ENCODE measurements around the gene PCGF1. TPM values are rescaled to one million over a fixed set of nuclear protein-coding genes. Genes with fewer than 3 reads are reported as not detected.
A peak's percentile ranks its signal among the peaks of the same experiment; 100 is the strongest.

The PCGF1 gene
- total and polyA plus RNA-seq, 2 of the 13 experiments (the other 11 are each of a cell fraction or from before 2014, with no cell fraction given) = 20.4 to 22.6 TPM

DNA sequence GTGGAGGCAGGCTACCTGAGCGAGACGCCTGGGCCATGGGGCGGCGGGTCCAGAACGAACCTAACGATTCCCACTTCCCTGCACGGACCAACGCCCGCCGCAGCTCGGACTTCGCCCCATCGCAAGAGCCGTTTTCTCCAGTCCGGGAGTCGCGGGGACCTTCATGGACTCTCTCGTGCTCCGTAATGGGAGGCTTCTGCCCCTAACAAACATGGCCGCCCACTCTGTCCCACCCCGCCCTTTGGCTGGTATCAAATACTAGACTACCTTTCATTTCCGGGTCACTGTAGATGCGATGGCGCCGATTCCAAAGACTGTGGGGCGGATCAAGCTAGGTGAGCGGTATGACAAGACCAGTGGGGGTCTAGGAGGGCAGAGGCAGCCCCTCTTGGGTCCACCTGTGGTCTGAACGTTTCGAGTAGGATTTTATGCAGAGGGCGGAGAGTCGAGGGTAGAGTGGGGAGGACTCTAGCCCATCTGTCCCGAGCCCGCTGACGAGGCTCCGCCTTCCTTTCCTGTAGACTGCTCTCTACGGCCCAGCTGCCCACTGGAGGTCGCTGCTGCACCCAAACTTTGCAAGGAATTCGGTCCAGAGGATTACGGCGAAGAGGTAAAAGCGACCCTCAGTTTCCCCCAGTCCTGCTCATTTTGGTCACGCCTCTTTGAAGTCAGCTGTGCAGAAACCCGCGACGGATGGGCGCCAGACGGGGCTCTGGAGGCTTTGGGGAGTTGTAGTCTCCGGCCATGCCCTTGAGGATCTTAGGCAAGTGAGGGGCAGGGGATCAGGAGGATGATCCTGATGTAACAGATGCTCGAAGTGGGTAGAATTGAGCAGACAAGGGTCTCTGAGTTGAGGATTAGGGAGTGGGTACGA is 24.5 kb downstream of the PCGF1 start, which contains the start of the genes CCDC142 and TTC31 (continued):
- no peak for TF ChIP-seq DDIT3 (CRISPR knock-in tag; IDR thresholded peaks at IDR 0.05)
- TF ChIP-seq ZBTB8A (CRISPR knock-in tag; IDR thresholded peaks at IDR 0.05; ENCODE audit: borderline replicate concordance, low read depth) = 0 out of 2 replicates have a peak, but pooled peaks have one; percentile 80
- TF ChIP-seq ZNF644 (CRISPR knock-in tag; IDR thresholded peaks at IDR 0.05; ENCODE audit: low read depth) = no peak
- TF ChIP-seq, protein P1, sequence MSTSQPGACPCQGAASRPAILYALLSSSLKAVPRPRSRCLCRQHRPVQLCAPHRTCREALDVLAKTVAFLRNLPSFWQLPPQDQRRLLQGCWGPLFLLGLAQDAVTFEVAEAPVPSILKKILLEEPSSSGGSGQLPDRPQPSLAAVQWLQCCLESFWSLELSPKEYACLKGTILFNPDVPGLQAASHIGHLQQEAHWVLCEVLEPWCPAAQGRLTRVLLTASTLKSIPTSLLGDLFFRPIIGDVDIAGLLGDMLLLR (CRISPR knock-in tag; IDR thresholded peaks at IDR 0.05) = peak; percentile 88
- TF ChIP-seq, protein P2, sequence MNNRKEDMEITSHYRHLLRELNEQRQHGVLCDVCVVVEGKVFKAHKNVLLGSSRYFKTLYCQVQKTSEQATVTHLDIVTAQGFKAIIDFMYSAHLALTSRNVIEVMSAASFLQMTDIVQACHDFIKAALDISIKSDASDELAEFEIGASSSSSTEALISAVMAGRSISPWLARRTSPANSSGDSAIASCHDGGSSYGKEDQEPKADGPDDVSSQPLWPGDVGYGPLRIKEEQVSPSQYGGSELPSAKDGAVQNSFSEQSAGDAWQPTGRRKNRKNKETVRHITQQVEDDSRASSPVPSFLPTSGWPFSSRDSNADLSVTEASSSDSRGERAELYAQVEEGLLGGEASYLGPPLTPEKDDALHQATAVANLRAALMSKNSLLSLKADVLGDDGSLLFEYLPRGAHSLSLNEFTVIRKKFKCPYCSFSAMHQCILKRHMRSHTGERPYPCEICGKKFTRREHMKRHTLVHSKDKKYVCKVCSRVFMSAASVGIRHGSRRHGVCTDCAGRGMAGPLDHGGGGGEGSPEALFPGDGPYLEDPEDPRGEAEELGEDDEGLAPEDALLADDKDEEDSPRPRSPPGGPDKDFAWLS (CRISPR knock-in tag; IDR thresholded peaks at IDR 0.05; ENCODE audit: borderline replicate concordance) = no peak; the same call in 1 of the 2 replicates
- peak; percentile 46 for TF ChIP-seq TEAD3 (CRISPR knock-in tag; optimal IDR thresholded peaks at IDR 0.05; ENCODE audit: borderline replicate concordance)
- TF ChIP-seq GFI1 (CRISPR knock-in tag; IDR thresholded peaks at IDR 0.05; ENCODE audit: borderline replicate concordance) = no peak
- TF ChIP-seq ZNF75D (CRISPR knock-in tag; IDR thresholded peaks at IDR 0.05; ENCODE audit: borderline replicate concordance) = no peak
- TF ChIP-seq RFXAP (CRISPR knock-in tag; IDR thresholded peaks at IDR 0.05; ENCODE audit: borderline replicate concordance) = peak; percentile 77; the same call in 1 of the 2 replicates
- no peak for TF ChIP-seq ZNF33B (CRISPR knock-in tag; IDR thresholded peaks at IDR 0.05)
- TF ChIP-seq ZMAT5 (CRISPR knock-in tag; IDR thresholded peaks at IDR 0.05; ENCODE audit: borderline replicate concordance, low read depth) = no peak
- 0 out of 2 replicates have a peak, but pooled peaks have one; percentile 23 for TF ChIP-seq ZNF3 (CRISPR knock-in tag; IDR thresholded peaks at IDR 0.05)
- peak; percentile 78 for TF ChIP-seq ZNF687 (CRISPR knock-in tag; IDR thresholded peaks at IDR 0.05)
- peak; percentile 73; the same call in 1 of the 2 replicates for TF ChIP-seq MEIS1 (CRISPR knock-in tag; IDR thresholded peaks at IDR 0.05; ENCODE audit: borderline replicate concordance)
- TF ChIP-seq, protein P3, sequence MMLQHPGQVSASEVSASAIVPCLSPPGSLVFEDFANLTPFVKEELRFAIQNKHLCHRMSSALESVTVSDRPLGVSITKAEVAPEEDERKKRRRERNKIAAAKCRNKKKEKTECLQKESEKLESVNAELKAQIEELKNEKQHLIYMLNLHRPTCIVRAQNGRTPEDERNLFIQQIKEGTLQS (CRISPR knock-in tag; IDR thresholded peaks at IDR 0.05) = peak; percentile 43
- no peak for TF ChIP-seq SMARCC2 (IDR thresholded peaks at IDR 0.05)
- TF ChIP-seq PITX1 (CRISPR knock-in tag; IDR thresholded peaks at IDR 0.05) = peak; percentile 86
- TF ChIP-seq TCF7L2 (IDR thresholded peaks at IDR 0.05; ENCODE audit: low read depth, low read length) = no peak
- peak; percentile 75 to 89 for TF ChIP-seq POLR2A (IDR thresholded peaks at IDR 0.05; ENCODE audit: insufficient read depth in 1 of 2, low read depth in 2 of 2, low read length in 2 of 2)
- 0 out of 2 replicates have a peak, but pooled peaks have one; percentile 15 for TF ChIP-seq CREB3 (CRISPR knock-in tag; IDR thresholded peaks at IDR 0.05)
- no peak; the same call in 1 of the 2 replicates for TF ChIP-seq ZNF264 (CRISPR knock-in tag; IDR thresholded peaks at IDR 0.05)
